ENCODE data around the gene FRMPD4. TPM values are rescaled to one million over a fixed set of nuclear protein-coding genes. Genes with fewer than 3 reads are reported as not detected.
A peak's percentile ranks its signal among the peaks of the same experiment; 100 is the strongest.

Gene FRMPD4
- total RNA-seq, 1 donor = 3.9 TPM

DNA sequence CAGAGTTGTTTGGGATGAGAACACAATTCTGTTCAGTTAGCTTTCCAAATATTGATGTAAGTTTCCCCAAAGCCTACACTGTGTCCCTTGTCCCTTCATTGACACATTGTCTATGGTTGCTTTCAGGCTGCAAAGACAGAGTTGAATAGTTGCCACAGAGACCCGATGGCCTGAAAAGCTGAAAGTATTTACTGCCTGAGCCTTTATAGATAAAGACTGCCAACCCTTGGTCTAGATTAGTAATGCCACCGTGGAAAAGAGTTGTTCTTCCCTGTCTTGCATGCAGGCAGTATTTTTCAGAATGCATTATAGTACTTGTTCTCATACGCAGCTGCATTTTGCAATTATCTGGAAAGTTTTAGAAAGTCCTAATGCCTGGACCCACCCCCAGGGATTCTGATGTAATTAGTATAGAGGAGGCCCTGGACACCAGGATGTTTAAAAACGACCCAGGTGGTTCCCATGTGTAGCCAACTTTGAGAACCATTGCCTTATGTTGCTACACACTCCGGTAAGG, 180.8 kb downstream of the FRMPD4 start:
- peak; percentile 20 for DNase-seq (ENCODE audit: low read depth)
- TF ChIP-seq, protein P1, sequence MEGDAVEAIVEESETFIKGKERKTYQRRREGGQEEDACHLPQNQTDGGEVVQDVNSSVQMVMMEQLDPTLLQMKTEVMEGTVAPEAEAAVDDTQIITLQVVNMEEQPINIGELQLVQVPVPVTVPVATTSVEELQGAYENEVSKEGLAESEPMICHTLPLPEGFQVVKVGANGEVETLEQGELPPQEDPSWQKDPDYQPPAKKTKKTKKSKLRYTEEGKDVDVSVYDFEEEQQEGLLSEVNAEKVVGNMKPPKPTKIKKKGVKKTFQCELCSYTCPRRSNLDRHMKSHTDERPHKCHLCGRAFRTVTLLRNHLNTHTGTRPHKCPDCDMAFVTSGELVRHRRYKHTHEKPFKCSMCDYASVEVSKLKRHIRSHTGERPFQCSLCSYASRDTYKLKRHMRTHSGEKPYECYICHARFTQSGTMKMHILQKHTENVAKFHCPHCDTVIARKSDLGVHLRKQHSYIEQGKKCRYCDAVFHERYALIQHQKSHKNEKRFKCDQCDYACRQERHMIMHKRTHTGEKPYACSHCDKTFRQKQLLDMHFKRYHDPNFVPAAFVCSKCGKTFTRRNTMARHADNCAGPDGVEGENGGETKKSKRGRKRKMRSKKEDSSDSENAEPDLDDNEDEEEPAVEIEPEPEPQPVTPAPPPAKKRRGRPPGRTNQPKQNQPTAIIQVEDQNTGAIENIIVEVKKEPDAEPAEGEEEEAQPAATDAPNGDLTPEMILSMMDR (IDR thresholded peaks at IDR 0.05; ENCODE audit: insufficient read depth, low read depth, low read length) = no peak
- H3K4me3 ChIP-seq (ENCODE audit: low read depth, low read length) = no peak overlapping the region

DNA sequence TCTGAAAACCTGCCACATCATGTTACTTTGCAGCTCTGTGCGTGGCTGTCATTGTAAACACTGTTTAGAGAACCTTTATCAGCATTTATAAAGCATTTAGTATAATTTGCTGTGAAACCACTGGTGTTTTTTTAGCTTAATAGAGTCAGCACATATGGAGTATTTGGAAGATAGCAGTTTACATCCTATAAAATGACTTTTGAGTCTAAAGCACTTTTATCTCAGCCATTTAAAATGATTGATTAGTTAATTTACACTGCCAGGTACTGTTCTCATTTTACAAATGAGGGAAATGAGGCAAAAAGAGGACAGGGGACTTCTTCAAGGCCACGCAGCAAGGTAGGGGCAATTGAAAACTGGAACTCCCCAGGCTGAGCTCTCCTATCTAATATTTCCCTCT, 181.7 kb downstream of the FRMPD4 start:
- TF ChIP-seq, protein P1 (IDR thresholded peaks at IDR 0.05; ENCODE audit: insufficient read depth, low read depth, low read length) = no peak
- no peak overlapping the region for H3K4me3 ChIP-seq (ENCODE audit: low read depth, low read length)
- DNase-seq (ENCODE audit: low read depth) = no peak

DNA sequence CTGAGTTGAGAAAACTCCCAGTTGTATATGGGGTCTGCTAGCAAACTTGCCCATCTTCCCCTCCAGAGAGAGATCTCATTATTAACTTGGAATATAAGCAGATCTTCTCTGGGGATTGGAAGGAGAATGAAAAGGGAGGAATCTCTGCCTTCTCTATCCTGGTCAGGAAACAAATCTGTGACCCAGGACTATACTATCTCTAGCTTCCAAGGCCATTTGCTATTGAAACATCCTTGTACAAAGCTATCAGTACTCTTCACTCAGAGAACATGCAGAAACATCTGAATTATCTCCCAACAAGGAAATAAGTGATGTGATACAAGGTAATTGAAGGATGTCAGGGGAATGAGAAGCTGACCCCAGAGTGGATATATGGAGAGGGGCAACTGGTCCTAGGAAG, 183.8 kb downstream of the FRMPD4 start:
- no peak for DNase-seq (ENCODE audit: low read depth)
- TF ChIP-seq, protein P1 (IDR thresholded peaks at IDR 0.05; ENCODE audit: insufficient read depth, low read depth, low read length) = no peak
- no peak overlapping the region for H3K4me3 ChIP-seq (ENCODE audit: low read depth, low read length)

DNA sequence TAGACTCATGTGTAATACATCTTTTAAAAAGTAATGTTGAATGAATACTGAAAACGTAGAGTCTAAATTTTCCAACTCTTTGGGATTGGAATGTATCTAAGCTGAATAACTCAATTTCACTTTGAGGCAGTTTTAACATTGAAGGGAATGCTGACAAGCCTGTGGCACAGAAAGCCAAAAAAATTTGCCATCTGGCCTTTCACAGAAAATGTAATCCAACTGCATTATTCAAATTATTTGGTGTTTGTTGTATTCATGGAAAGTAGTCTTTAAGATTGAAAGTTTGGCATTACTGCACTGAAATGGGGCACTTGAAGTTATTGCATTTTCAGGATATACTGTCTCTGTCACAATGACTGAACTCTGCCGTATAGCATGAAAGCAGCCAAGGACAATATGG, 186.9 kb downstream of the FRMPD4 start:
- no peak overlapping the region for H3K4me3 ChIP-seq (ENCODE audit: low read depth, low read length)
- TF ChIP-seq, protein P1 (IDR thresholded peaks at IDR 0.05; ENCODE audit: insufficient read depth, low read depth, low read length) = no peak
- DNase-seq (ENCODE audit: low read depth) = no peak

DNA sequence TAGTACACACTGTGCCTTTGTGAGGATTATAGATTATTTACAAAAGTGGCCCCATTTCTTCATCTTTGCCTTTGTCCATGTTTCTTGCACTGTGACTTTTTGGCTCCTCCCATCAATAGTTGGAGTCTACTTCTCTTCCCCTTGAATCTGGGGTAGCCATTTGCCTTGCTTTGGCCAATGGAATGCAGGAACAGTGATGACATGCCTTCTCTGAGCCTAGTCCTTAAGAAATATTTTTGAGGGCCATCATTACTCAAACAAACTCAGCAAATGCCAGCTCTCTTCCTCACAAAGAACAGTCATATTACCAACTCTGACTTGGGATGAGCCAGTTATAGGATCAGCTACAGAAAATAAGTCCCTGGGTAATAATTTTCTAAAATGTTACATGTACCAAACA, 189.6 kb downstream of the FRMPD4 start:
- H3K4me3 ChIP-seq (ENCODE audit: low read depth, low read length) = no peak overlapping the region
- TF ChIP-seq, protein P1 (IDR thresholded peaks at IDR 0.05; ENCODE audit: insufficient read depth, low read depth, low read length) = no peak
- DNase-seq (ENCODE audit: low read depth) = no peak

DNA sequence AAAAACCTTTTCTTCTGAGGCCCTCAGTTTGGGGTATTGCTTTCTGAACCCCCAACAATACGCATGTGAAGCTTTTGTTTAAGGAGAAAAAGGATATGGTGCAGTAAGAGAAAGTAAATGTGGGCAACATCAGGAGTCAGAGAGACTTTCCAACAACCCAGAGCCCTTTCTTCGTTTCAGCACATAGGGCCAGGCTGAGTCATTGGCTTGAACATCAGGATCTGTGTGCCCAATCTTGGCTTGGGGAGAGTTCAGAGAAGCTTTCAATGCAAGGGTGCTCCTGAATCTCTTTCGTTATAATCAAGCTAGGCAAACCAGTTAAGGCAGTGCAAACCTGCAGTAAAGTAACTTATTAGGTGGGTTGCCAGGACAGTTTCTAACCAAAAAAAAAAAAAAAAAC, 191.2 kb downstream of the FRMPD4 start:
- TF ChIP-seq, protein P1 (IDR thresholded peaks at IDR 0.05; ENCODE audit: insufficient read depth, low read depth, low read length) = no peak
- DNase-seq (ENCODE audit: low read depth) = no peak
- no peak overlapping the region for H3K4me3 ChIP-seq (ENCODE audit: low read depth, low read length)

DNA sequence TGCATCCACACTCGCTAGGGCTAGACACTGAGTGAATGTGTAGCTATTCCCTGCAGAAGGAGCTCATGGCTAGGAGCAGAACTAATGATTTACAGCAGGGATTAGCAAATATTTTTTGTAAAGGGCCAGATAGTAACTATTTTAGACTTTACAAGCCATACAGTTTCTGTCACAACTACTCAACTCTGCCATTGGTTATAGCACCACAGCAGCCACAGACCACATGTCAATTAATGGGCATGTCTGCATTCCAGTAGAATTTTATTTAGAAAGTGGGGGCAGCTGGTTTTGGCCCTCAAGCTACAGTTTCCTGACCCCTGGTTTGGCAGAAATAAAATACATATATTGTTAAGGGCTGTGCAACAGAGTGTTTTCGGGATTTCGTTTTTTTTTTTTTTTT, 192.6 kb downstream of the FRMPD4 start:
- TF ChIP-seq, protein P1 (IDR thresholded peaks at IDR 0.05; ENCODE audit: insufficient read depth, low read depth, low read length) = no peak
- peak; percentile 40 for DNase-seq (ENCODE audit: low read depth)

More for the DNA sequence above, 192.6 kb downstream of the FRMPD4 start:
- H3K4me3 ChIP-seq (ENCODE audit: low read depth, low read length) = no peak overlapping the region

Data from fibroblast of villous mesenchyme (primary cell).